SK-N-SH (cell line): ENCODE results near the gene WFDC12. TPM values are rescaled to one million over a fixed set of nuclear protein-coding genes. Genes with fewer than 3 reads are reported as not detected.
A peak's percentile ranks its signal among the peaks of the same experiment; 100 is the strongest.

ENCODE experiments used
- CTCF ChIA-PET: fragments of 300-600, 350-600 bp; formaldehyde crosslinking; extraction: SDS; loops from one replicate; lab custom pipeline; 2021; lab: Yijun Ruan, JAX
- POLR2A ChIA-PET: fragments of 350-600 bp; sonication (Branson Sonifier 250); formaldehyde crosslinking; extraction: SDS; loops from one replicate; lab custom pipeline; 2020; ENCODE audit warnings: antibody characterized with exemption, inconsistent platforms; lab: Yijun Ruan, JAX
- DNase-seq: peaks from one replicate; pipeline ENCODE4 v3.0.0; 2012
- H2AFZ ChIP-seq: fragments of 200-600 bp; sonication (generic); 2 replicates; pipeline ENCODE4 v1.8.1; 2016; ENCODE audit warnings: antibody characterized with exemption, mild to moderate bottlenecking, low read depth
- H3F3A ChIP-seq: fragments of 200-600 bp; sonication (generic); replicated peaks from 2 replicates; pipeline ENCODE3; 2016; ENCODE audit warnings: antibody characterized with exemption, mild to moderate bottlenecking; ENCODE audit not compliant: insufficient read depth
- H3K27ac ChIP-seq, 2 experiments: fragments of 200-500 bp in 1 of 2; fragments of 200-600 bp in 1 of 2; sonication (Bioruptor generic) in 1 of 2; sonication (generic), shearing (Covaris generic) in 1 of 2; 2 replicates each; pipeline versions ENCODE4 v1.5.1 to v1.6.1; 2014 to 2016; ENCODE audit warnings: low read depth in 2 of 2, inconsistent platforms in 1 of 2, low read length in 1 of 2, mild to moderate bottlenecking in 1 of 2, mixed read lengths in 1 of 2
- H3K27me3 ChIP-seq: fragments of 200-600 bp; sonication (generic), shearing (Covaris generic); 2 replicates; pipeline ENCODE4 v1.6.1; 2016; ENCODE audit warnings: mixed run types; ENCODE audit not compliant: insufficient read depth
- H3K36me3 ChIP-seq, 2 experiments: fragments of 200-500 bp in 1 of 2; fragments of 200-600 bp in 1 of 2; sonication (Bioruptor generic) in 1 of 2; sonication (generic) in 1 of 2; replicated peaks in 1 of 2; 2 replicates each; pipeline versions ENCODE3 to v1.5.1; 2014 to 2016; ENCODE audit warnings: low read length in 1 of 2, mild to moderate bottlenecking in 1 of 2; ENCODE audit not compliant: insufficient read depth in 2 of 2, control insufficient read depth in 1 of 2
- H3K4me1 ChIP-seq, 2 experiments: fragments of 200-500 bp in 1 of 2; fragments of 200-600 bp in 1 of 2; sonication (Bioruptor generic) in 1 of 2; sonication (generic), shearing (Covaris generic) in 1 of 2; 2 replicates each; pipeline versions ENCODE4 v1.5.1 to v1.6.1; 2014 to 2016; ENCODE audit warnings: low read depth in 1 of 2, low read length in 1 of 2, mixed run types in 1 of 2; ENCODE audit not compliant: insufficient read depth in 2 of 2, control insufficient read depth in 1 of 2
- H3K4me2 ChIP-seq: fragments of 200-600 bp; sonication (generic), shearing (Covaris generic); 2 replicates; pipeline ENCODE4 v1.6.1; 2017; ENCODE audit warnings: mixed run types
- H3K4me3 ChIP-seq, 2 experiments: fragments of 200-500 bp in 1 of 2; fragments of 200-600 bp in 1 of 2; sonication (Bioruptor generic) in 1 of 2; sonication (generic), shearing (Covaris generic) in 1 of 2; 2 replicates each; pipeline versions ENCODE4 v1.5.1 to v1.8.1; 2014 to 2016; ENCODE audit warnings: low read depth in 2 of 2, inconsistent platforms in 1 of 2, low read length in 1 of 2, mild to moderate bottlenecking in 1 of 2, mixed read lengths in 1 of 2, moderate library complexity in 1 of 2
- H3K79me2 ChIP-seq: fragments of 200-600 bp; sonication (generic); 2 replicates; pipeline ENCODE4 v1.8.1; 2017; ENCODE audit warnings: mild to moderate bottlenecking; ENCODE audit not compliant: insufficient read depth
- H3K9ac ChIP-seq: fragments of 200-600 bp; sonication (generic); 2 replicates; pipeline ENCODE4 v1.6.1; 2017; ENCODE audit warnings: mixed run types
- H3K9me2 ChIP-seq: fragments of 200-600 bp; sonication (generic); 2 replicates; pipeline ENCODE4 v1.6.1; 2017; ENCODE audit warnings: mixed run types
- H3K9me3 ChIP-seq: fragments of 200-600 bp; sonication (generic); 2 replicates; pipeline ENCODE4 v1.6.1; 2017; ENCODE audit warnings: mixed run types, mild to moderate bottlenecking, moderate library complexity
- H4K20me1 ChIP-seq: fragments of 200-600 bp; sonication (generic); 2 replicates; pipeline ENCODE4 v1.6.1; 2017; ENCODE audit warnings: mild to moderate bottlenecking, mixed run types; ENCODE audit not compliant: insufficient read depth
- CHD2 ChIP-seq: fragments of 150-350 bp; IDR thresholded peaks from 2 replicates; pipeline ENCODE4 v1.6.1; 2018; ENCODE audit warnings: low read length; ENCODE audit not compliant: partially characterized antibody
- EZH2phosphoT487 ChIP-seq: fragments of 200-600 bp; sonication (generic); IDR thresholded peaks from 2 replicates; pipeline ENCODE4 v1.6.1; 2017; ENCODE audit warnings: low read depth, mixed run types, mild to moderate bottlenecking, antibody characterized with exemption, moderate library complexity, borderline replicate concordance
- FOSL2 ChIP-seq: IDR thresholded peaks from 2 replicates; pipeline ENCODE4 v1.4.0; 2012; ENCODE audit warnings: low read depth, mild to moderate bottlenecking, moderate library complexity, borderline replicate concordance
- FOXM1 ChIP-seq: IDR thresholded peaks from 2 replicates; pipeline ENCODE4 v1.4.0; 2012; ENCODE audit warnings: low read depth, mild to moderate bottlenecking
- GATA2 ChIP-seq: sonication (generic); formaldehyde crosslinking; IDR thresholded peaks from 2 replicates; pipeline ENCODE4 v1.5.0; 2020; ENCODE audit warnings: mild to moderate bottlenecking, missing genetic modification reagents
- JUND ChIP-seq: IDR thresholded peaks from 2 replicates; pipeline ENCODE4 v1.4.0; 2012
- MEF2A ChIP-seq: IDR thresholded peaks from 2 replicates; pipeline ENCODE4 v1.4.0; 2012; ENCODE audit warnings: low read depth, borderline replicate concordance
- NFIC ChIP-seq: IDR thresholded peaks from 2 replicates; pipeline ENCODE4 v1.4.0; 2012; ENCODE audit warnings: borderline replicate concordance
- RAD21 ChIP-seq: IDR thresholded peaks from 2 replicates; pipeline ENCODE4 v1.6.1; 2012; ENCODE audit warnings: mild to moderate bottlenecking, low read length
- RFX5 ChIP-seq: IDR thresholded peaks from 2 replicates; pipeline ENCODE4 v1.6.1; 2012; ENCODE audit warnings: mild to moderate bottlenecking, improper control_type of control experiment, low read length
- SMC3 ChIP-seq: IDR thresholded peaks from 2 replicates; pipeline ENCODE4 v1.6.1; 2012; ENCODE audit warnings: low read depth, low read length, improper control_type of control experiment
- TCF12 ChIP-seq: IDR thresholded peaks from 2 replicates; pipeline ENCODE4 v1.4.0; 2012
- WGBS: methylation state at CpG from one replicate; pipeline ENCODE4 v1.1.6; 2017; ENCODE audit warnings: low lambda C conversion rate; 5-methylcytosine and 5-hydroxymethylcytosine counted together
- polyA plus RNA-seq, 3 experiments: library from polyadenylated mRNA; depleted of rRNA; stranded (reverse); fragments of >200 nt; gene quantifications; 2 replicates each; pipeline ENCODE4 v1.2.3, GENCODE V29; 2012
- TF ChIP-seq, protein P1 (sequence below): IDR thresholded peaks from 2 replicates; pipeline ENCODE4 v1.4.0; 2012; ENCODE audit warnings: low read depth, borderline replicate concordance
- TF ChIP-seq, protein P2 (sequence below): fragments of 150-350 bp; IDR thresholded peaks from 2 replicates; pipeline ENCODE4 v1.6.1; 2017; ENCODE audit warnings: antibody characterized with exemption, low read length, low read depth, borderline replicate concordance

Gene WFDC12
- polyA plus RNA-seq, 1 of the 3 experiments (the other 2 are of a cell fraction), result not detected

DNA sequence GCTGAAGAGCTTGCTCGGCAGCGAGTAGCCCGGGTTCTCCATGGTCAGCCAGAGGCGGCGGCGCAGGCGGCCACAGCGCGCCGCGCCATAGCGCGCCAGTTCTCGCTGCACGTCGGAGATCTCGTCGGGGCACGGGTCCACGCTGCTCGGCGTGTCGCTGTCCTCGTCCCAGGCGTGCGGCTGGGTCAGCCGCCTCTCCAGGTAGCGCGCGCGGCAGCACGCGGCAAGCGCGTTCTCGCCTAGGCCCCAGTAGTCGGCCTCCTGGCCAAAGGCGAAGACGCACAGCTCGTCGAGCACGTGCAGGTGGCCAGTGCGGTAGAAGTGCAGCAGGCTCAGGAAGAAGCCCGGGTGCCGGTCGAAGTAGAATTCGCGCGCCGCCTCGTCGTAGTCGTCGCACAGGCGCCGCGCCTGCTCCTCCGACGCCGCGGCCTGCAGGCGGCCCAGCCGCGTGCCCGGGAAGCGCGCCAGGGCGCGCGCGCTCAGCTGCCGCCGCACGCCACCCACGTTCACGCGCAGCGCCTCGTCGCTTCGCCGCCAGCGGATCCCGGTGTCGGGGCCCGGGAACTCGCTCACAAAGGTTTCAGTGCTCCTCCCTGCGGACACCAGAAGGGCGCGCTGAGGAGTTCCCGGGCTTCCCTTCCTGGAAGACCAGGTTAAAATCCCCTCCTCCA lies 26.0 kb downstream of the WFDC12 start:
- CTCF ChIA-PET, result interaction anchor here (0.8 to 9.3 kb wide), 12 partner anchors 12 to 673 kb away, joined by 3 to 158 read pairs (median 10); partner anchors contain the start of gene WFDC5
- Histone ChIP-seq H3K9me3 (no peaks in the 10 kb centered on the region), H3F3A (no peaks in the 10 kb centered on the region), H3K27ac (no peak overlapping the region), H2AFZ (no peak overlapping the region), H3K4me2 (no peak overlapping the region), H3K9ac (no peak overlapping the region), H3K4me1 (peaks cover 0 to 4% of the 10 kb centered on the region in 2 experiments; a peak in 1 of 4 replicates), H3K36me3 (no peaks in the 10 kb centered on the region), H3K9me2 (no peaks in the 10 kb centered on the region), H3K4me3 (peak overlapping the region in 1 of 2 experiments; percentile 9; a peak in 1 of 4 replicates), H4K20me1 (no peaks in the 10 kb centered on the region), H3K27me3 (no peaks in the 10 kb centered on the region), H3K79me2 (no peaks in the 10 kb centered on the region)
- POLR2A ChIA-PET, result no interaction called here
- peak; percentile 71 for DNase-seq
- TF ChIP-seq TCF12 (no peak), CHD2 (no peak), NFIC (no peak), JUND (no peak), GATA2 (CRISPR knock-in tag) (no peak), FOSL2 (no peak)
- TF ChIP-seq, protein P1, sequence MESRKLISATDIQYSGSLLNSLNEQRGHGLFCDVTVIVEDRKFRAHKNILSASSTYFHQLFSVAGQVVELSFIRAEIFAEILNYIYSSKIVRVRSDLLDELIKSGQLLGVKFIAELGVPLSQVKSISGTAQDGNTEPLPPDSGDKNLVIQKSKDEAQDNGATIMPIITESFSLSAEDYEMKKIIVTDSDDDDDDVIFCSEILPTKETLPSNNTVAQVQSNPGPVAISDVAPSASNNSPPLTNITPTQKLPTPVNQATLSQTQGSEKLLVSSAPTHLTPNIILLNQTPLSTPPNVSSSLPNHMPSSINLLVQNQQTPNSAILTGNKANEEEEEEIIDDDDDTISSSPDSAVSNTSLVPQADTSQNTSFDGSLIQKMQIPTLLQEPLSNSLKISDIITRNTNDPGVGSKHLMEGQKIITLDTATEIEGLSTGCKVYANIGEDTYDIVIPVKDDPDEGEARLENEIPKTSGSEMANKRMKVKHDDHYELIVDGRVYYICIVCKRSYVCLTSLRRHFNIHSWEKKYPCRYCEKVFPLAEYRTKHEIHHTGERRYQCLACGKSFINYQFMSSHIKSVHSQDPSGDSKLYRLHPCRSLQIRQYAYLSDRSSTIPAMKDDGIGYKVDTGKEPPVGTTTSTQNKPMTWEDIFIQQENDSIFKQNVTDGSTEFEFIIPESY, result no peak
- 55% methylated on average over 73 of the region's 91 CpGs for WGBS

DNA sequence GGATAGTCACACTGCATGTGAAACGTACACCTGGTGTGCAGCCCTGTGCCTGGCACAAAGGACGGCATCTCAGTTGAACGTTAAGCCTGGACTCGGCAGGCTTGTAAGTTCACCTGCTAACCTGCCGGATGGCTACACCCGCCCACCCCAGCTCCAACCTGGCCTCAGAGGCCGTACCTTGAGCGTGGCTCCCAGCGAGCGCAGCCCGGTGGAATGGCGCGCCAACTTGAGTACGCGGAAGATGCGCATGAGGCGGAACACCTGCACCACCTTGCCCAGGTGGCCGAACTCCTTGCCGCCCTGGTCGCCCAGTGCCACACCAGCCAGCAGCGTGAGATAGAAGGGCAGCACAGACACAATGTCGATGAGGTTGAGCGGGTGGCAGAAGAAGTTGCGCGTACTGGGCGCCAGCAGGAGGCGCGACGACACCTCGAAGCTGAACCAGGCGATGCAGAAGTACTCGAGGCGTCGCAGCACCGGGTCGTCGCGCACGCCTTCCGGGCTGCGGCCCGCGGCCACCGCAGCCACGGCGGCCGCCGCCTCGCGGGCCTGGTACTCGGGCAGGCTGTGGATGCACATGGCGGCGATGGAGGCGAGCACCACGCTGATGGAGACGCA lies 26.7 kb downstream of the WFDC12 start:
- Histone ChIP-seq H3F3A (no peaks in the 10 kb centered on the region), H3K9me2 (no peaks in the 10 kb centered on the region), H3K4me1 (peaks cover 0 to 4% of the 10 kb centered on the region in 2 experiments; a peak in 1 of 4 replicates), H3K9ac (no peak overlapping the region), H3K27me3 (no peaks in the 10 kb centered on the region), H4K20me1 (no peaks in the 10 kb centered on the region), H2AFZ (no peak overlapping the region), H3K9me3 (no peaks in the 10 kb centered on the region), H3K27ac (no peak overlapping the region), H3K4me2 (no peak overlapping the region), H3K79me2 (no peaks in the 10 kb centered on the region), H3K4me3 (no peak overlapping the region), H3K36me3 (no peaks in the 10 kb centered on the region)
- TF ChIP-seq RFX5 (no peak), RAD21 (0 out of 2 replicates have a peak, but pooled peaks have one; percentile 24), SMC3 (peak; percentile 21; the same call in 1 of the 2 replicates), EZH2phosphoT487 (no peak), FOXM1 (no peak), MEF2A (no peak)
- TF ChIP-seq, protein P2, sequence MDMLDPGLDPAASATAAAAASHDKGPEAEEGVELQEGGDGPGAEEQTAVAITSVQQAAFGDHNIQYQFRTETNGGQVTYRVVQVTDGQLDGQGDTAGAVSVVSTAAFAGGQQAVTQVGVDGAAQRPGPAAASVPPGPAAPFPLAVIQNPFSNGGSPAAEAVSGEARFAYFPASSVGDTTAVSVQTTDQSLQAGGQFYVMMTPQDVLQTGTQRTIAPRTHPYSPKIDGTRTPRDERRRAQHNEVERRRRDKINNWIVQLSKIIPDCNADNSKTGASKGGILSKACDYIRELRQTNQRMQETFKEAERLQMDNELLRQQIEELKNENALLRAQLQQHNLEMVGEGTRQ, result no peak
- ChIA-PET POLR2A (no interaction called here), CTCF (interaction anchor here (0.8 to 9.3 kb wide), 21 partner anchors 10 to 674 kb away, joined by 3 to 158 read pairs (median 6); partner anchors contain the start of genes WFDC12 and WFDC5)
- WGBS, result 92% methylated on average over 24 of the region's 56 CpGs
- peak; percentile 67 for DNase-seq
